Measurements from ENCODE around the gene ZCCHC24. TPM values are rescaled to one million over a fixed set of nuclear protein-coding genes. Genes with fewer than 3 reads are reported as not detected.

Gene ZCCHC24
- total RNA-seq, 1 experiment from 2014 or later, result 3.8 TPM

GRCh38 chr10:79465341-79465740 is 19.9 kb upstream of the ZCCHC24 start:
- Histone ChIP-seq H2BK20ac (ENCODE audit: low read depth, low read length, poor library complexity, severe bottlenecking) (no peak overlapping the region), H4K8ac (replicated peaks; ENCODE audit: insufficient read length, low read depth, low read length) (no peak overlapping the region), H3K23me2 (ENCODE audit: insufficient read length, low read depth, low read length, poor library complexity, severe bottlenecking) (no peaks in the 10 kb centered on the region), H4K20me1 (ENCODE audit: control insufficient read depth, insufficient read depth, insufficient read length) (no peaks in the 10 kb centered on the region), H3K23ac (ENCODE audit: insufficient read length, low read depth, low read length) (no peak overlapping the region), H3K79me1 (ENCODE audit: insufficient read depth, low read depth, low read length, poor library complexity, severe bottlenecking) (no peaks in the 10 kb centered on the region), H3K27ac (ENCODE audit: insufficient read length, low read depth, low read length) (no peak overlapping the region), H4K91ac (ENCODE audit: insufficient read length, low read depth, low read length) (no peak overlapping the region), H4K5ac (ENCODE audit: insufficient read length, low read depth, low read length) (no peak overlapping the region), H3K4me2 (ENCODE audit: insufficient read depth, insufficient read length, low read length) (no peak overlapping the region), H2BK15ac (ENCODE audit: low read depth, low read length) (no peak overlapping the region), H3K18ac (ENCODE audit: insufficient read length, low read depth, low read length) (no peak overlapping the region), H3K79me2 (ENCODE audit: insufficient read depth, low read length) (no peaks in the 10 kb centered on the region), H2BK120ac (ENCODE audit: low read depth, low read length, poor library complexity, severe bottlenecking) (no peak overlapping the region), H3K9ac (ENCODE audit: extremely low read depth, insufficient read length, low read length) (no peak overlapping the region), H3K56ac (ENCODE audit: insufficient read length, low read depth, low read length) (no peak overlapping the region), H2AK5ac (ENCODE audit: insufficient read length, low read length) (no peak overlapping the region), H3K27me3 (ENCODE audit: insufficient read depth, low read length) (no peaks in the 10 kb centered on the region; the same call in 1 of the 2 replicates), H2AFZ (ENCODE audit: low read length) (no peak overlapping the region), H3K4ac (ENCODE audit: low read depth, low read length) (no peak overlapping the region), H3T11ph (ENCODE audit: low read length) (no peak overlapping the region), H2BK5ac (ENCODE audit: insufficient read length, low read length) (no peak overlapping the region), H3K9me3 (ENCODE audit: control insufficient read depth, low read depth, low read length) (no peaks in the 10 kb centered on the region), H3K4me1 (ENCODE audit: insufficient read depth, low read length) (no peaks in the 10 kb centered on the region), H2BK12ac (ENCODE audit: insufficient read length, low read depth, low read length) (no peak overlapping the region), H3K14ac (ENCODE audit: insufficient read depth, low read length) (no peak overlapping the region)
- Mint-ChIP-seq H3K27ac (no peak overlapping the region), H3K4me3 (no peak overlapping the region), H3K9me3 (no peaks in the 10 kb centered on the region), H3K36me3 (ENCODE audit: insufficient read depth in 1 of 3, low read depth in 3 of 3) (no peaks in the 10 kb centered on the region), H3K4me1 (no peaks in the 10 kb centered on the region), H3K27me3 (ENCODE audit: low read depth) (peaks cover 6% of the 10 kb centered on the region)
- no peak for TF ChIP-seq CTCF (conservative IDR thresholded peaks at IDR 0.05)
- WGBS (ENCODE audit: extremely low coverage, insufficient read length, low lambda C conversion rate), result no CpG with 5 or more reads among the region's 3 CpGs
- peak; percentile 4 for DNase-seq
